Stomach smooth muscle (tissue), 2 donors: Measurements from ENCODE around the gene TTC34.

ENCODE experiments used
- H3K27ac ChIP-seq: one replicate; pipeline ENCODE4 v1.7.0; 2013; ENCODE audit warnings: mild to moderate bottlenecking, low read length, inconsistent platforms
- H3K27me3 ChIP-seq, 2 donors: one replicate each; pipeline ENCODE4 v1.7.0; 2013; ENCODE audit warnings: low read length in 2 of 2; ENCODE audit not compliant: insufficient read depth in 2 of 2, control insufficient read depth in 1 of 2
- H3K36me3 ChIP-seq, 2 donors: one replicate each; pipeline ENCODE4 v1.7.0; 2013; ENCODE audit warnings: low read length in 2 of 2; ENCODE audit not compliant: control insufficient read depth in 2 of 2, insufficient read depth in 2 of 2
- H3K4me1 ChIP-seq: one replicate; pipeline ENCODE4 v1.7.0; 2013; ENCODE audit warnings: low read length; ENCODE audit not compliant: control insufficient read depth, insufficient read depth
- H3K4me3 ChIP-seq, 2 donors: one replicate each; pipeline ENCODE4 v1.7.0; 2013; ENCODE audit warnings: low read length in 2 of 2
- H3K9ac ChIP-seq, 2 donors: one replicate each; pipeline ENCODE4 v1.7.0; 2013; ENCODE audit warnings: low read length in 2 of 2, mild to moderate bottlenecking in 1 of 2
- H3K9me3 ChIP-seq, 2 donors: one replicate each; pipeline ENCODE4 v1.7.0; 2013; ENCODE audit warnings: low read length in 2 of 2; ENCODE audit not compliant: control insufficient read depth in 2 of 2
- donor health status: healthy.
- donor health status: Pancreatic carcinoma.

TTC34 gene

GRCh38 chr1:2597441-2598328 is 203.8 kb downstream of the TTC34 start:
- Histone ChIP-seq H3K27me3 (peaks cover 2 to 8% of the 10 kb centered on the region in 2 donors), H3K9me3 (peaks cover 0 to 15% of the 10 kb centered on the region in 2 donors), H3K36me3 (no peaks in the 10 kb centered on the region), H3K4me3 (no peak overlapping the region), H3K9ac (no peak overlapping the region), H3K27ac (no peak overlapping the region), H3K4me1 (no peaks in the 10 kb centered on the region)

GRCh38 chr1:2596530-2597333 is 204.8 kb downstream of the TTC34 start:
- Histone ChIP-seq H3K27ac (no peak overlapping the region), H3K9ac (no peak overlapping the region), H3K4me3 (no peak overlapping the region), H3K9me3 (peaks cover 0 to 11% of the 10 kb centered on the region in 2 donors), H3K36me3 (no peaks in the 10 kb centered on the region), H3K4me1 (no peaks in the 10 kb centered on the region), H3K27me3 (peaks cover 3 to 8% of the 10 kb centered on the region in 2 donors)

GRCh38 chr1:2595812-2596529 is 205.5 kb downstream of the TTC34 start:
- H3K9ac ChIP-seq: no peak overlapping the region
- H3K4me1 ChIP-seq: no peaks in the 10 kb centered on the region
- H3K4me3 ChIP-seq: no peak overlapping the region
- H3K36me3 ChIP-seq: no peaks in the 10 kb centered on the region
- no peak overlapping the region for H3K27ac ChIP-seq
- H3K9me3 ChIP-seq: peaks cover 0 to 11% of the 10 kb centered on the region in 2 donors
- H3K27me3 ChIP-seq: peaks cover 3 to 8% of the 10 kb centered on the region in 2 donors

GRCh38 chr1:2595261-2595811 is 206.2 kb downstream of the TTC34 start:
- H3K9ac ChIP-seq: no peak overlapping the region

GRCh38 chr1:2594641-2595131 is 206.8 kb downstream of the TTC34 start:
- peaks cover 3 to 8% of the 10 kb centered on the region in 2 donors for H3K27me3 ChIP-seq
- no peaks in the 10 kb centered on the region for H3K4me1 ChIP-seq
- peaks cover 0 to 9% of the 10 kb centered on the region in 2 donors for H3K9me3 ChIP-seq
- no peak overlapping the region for H3K27ac ChIP-seq
- H3K36me3 ChIP-seq: no peaks in the 10 kb centered on the region
- no peak overlapping the region for H3K9ac ChIP-seq
- H3K4me3 ChIP-seq: peak overlapping the region in 1 of 2 donors; percentile 57

More at GRCh38 chr1:2595261-2595811, 206.2 kb downstream of the TTC34 start:
- peaks cover 3 to 8% of the 10 kb centered on the region in 2 donors for H3K27me3 ChIP-seq
- peaks cover 0 to 11% of the 10 kb centered on the region in 2 donors for H3K9me3 ChIP-seq
- no peaks in the 10 kb centered on the region for H3K36me3 ChIP-seq
- H3K4me1 ChIP-seq: no peaks in the 10 kb centered on the region
- no peak overlapping the region for H3K27ac ChIP-seq
- H3K4me3 ChIP-seq: no peak overlapping the region

GRCh38 chr1:2594001-2594640 is 207.4 kb downstream of the TTC34 start:
- H3K4me1 ChIP-seq: no peaks in the 10 kb centered on the region
- no peak overlapping the region for H3K9ac ChIP-seq
- H3K27me3 ChIP-seq: peaks cover 3 to 8% of the 10 kb centered on the region in 2 donors
- H3K9me3 ChIP-seq: peaks cover 0 to 9% of the 10 kb centered on the region in 2 donors
- H3K36me3 ChIP-seq: no peaks in the 10 kb centered on the region
- H3K4me3 ChIP-seq: peak overlapping the region in 1 of 2 donors; percentile 57
- H3K27ac ChIP-seq: no peak overlapping the region

- Histone ChIP-seq H3K27me3 (peaks cover 3 to 8% of the 10 kb centered on the region in 2 donors), H3K4me3 (peak overlapping the region in 1 of 2 donors; percentile 57), H3K27ac (no peak overlapping the region), H3K4me1 (no peaks in the 10 kb centered on the region), H3K9ac (no peak overlapping the region), H3K9me3 (peaks cover 0 to 5% of the 10 kb centered on the region in 2 donors), H3K36me3 (no peaks in the 10 kb centered on the region)
Observed at GRCh38 chr1:2593251-2593878, 208.1 kb downstream of the TTC34 start.

- peaks cover 4% of the 10 kb centered on the region for H3K4me1 ChIP-seq
- H3K36me3 ChIP-seq: no peaks in the 10 kb centered on the region
- no peak overlapping the region for H3K9ac ChIP-seq
- peaks cover 3 to 8% of the 10 kb centered on the region in 2 donors for H3K27me3 ChIP-seq
- H3K4me3 ChIP-seq: no peak overlapping the region
- H3K9me3 ChIP-seq: no peaks in the 10 kb centered on the region
- no peak overlapping the region for H3K27ac ChIP-seq
Observed at GRCh38 chr1:2592672-2593071, 208.8 kb downstream of the TTC34 start.

GRCh38 chr1:2591581-2592261 is 209.8 kb downstream of the TTC34 start:
- no peak overlapping the region for H3K27ac ChIP-seq
- no peak overlapping the region for H3K9ac ChIP-seq
- H3K9me3 ChIP-seq: no peaks in the 10 kb centered on the region
- no peaks in the 10 kb centered on the region for H3K36me3 ChIP-seq
- H3K4me3 ChIP-seq: no peak overlapping the region
- peaks cover 12% of the 10 kb centered on the region for H3K4me1 ChIP-seq
- H3K27me3 ChIP-seq: peaks cover 3 to 8% of the 10 kb centered on the region in 2 donors
